Astrocyte of the cerebellum (primary cell): ENCODE data around the gene RMP24.

Experiments used
- DNase-seq: peaks from one replicate; pipeline ENCODE4 v3.0.0-alpha.2; 2011; ENCODE audit warnings: low read depth
- H3K4me3 ChIP-seq: 2 replicates; pipeline ENCODE4 v1.5.1; 2011; ENCODE audit warnings: mild to moderate bottlenecking, low read depth, low read length, moderate library complexity
- in situ Hi-C: cut with HindIII; loops from 2 replicates; pipeline ENCODE4 v1.10.0; 2017; ENCODE audit warnings: low sequenced_read_pairs
- TF ChIP-seq, protein P1 (sequence below): IDR thresholded peaks from 2 replicates; pipeline ENCODE4 v1.5.1; 2012; ENCODE audit warnings: low read length, low read depth, moderate library complexity, mild to moderate bottlenecking; ENCODE audit errors: missing control alignments

The RMP24 gene

DNA sequence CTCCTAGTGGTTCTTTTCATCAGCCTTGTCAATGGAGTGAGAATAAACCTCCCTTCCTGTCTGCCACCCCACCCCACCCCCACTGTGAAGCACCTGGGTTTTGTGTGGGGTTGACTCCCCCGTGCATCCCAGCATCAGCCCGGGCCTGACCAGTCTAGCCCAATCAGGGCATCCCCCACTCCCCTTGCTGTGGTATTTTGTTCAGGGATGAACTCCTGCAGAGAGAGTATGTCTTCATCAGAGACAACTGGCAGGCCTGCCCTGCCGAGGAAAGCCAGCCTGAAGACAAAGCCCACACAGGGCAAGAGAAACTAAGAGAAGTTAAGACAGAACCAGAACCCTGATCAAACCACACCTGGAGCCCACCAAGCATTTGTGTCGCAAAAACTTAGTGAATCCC is 36.7 kb upstream of the RMP24 start:
- TF ChIP-seq, protein P1, sequence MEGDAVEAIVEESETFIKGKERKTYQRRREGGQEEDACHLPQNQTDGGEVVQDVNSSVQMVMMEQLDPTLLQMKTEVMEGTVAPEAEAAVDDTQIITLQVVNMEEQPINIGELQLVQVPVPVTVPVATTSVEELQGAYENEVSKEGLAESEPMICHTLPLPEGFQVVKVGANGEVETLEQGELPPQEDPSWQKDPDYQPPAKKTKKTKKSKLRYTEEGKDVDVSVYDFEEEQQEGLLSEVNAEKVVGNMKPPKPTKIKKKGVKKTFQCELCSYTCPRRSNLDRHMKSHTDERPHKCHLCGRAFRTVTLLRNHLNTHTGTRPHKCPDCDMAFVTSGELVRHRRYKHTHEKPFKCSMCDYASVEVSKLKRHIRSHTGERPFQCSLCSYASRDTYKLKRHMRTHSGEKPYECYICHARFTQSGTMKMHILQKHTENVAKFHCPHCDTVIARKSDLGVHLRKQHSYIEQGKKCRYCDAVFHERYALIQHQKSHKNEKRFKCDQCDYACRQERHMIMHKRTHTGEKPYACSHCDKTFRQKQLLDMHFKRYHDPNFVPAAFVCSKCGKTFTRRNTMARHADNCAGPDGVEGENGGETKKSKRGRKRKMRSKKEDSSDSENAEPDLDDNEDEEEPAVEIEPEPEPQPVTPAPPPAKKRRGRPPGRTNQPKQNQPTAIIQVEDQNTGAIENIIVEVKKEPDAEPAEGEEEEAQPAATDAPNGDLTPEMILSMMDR, result no peak
- DNase-seq, result no peak
- H3K4me3 ChIP-seq, result no peak overlapping the region
- in situ Hi-C loops, result no loop called here

DNA sequence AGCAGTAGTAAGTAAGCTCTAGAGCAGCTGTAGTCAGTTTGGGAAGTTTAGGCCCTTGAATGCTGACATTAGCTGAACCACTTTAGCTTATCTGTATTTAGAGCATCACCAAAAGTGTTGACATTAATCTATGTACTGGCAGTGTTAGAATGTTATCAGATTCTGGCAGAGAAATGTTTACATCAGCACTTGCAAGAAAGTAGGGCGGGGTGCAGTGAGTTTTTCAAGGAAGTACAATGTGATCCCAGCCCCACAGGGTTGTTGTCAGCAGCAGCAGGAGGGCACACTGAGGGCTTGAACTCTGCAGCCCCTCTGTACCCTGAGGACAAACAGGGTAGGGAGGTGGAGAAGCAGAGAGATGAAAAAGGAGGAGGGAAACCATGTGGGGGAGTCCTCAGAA is 35.5 kb upstream of the RMP24 start:
- no peak overlapping the region for H3K4me3 ChIP-seq
- TF ChIP-seq, protein P1, result no peak
- DNase-seq, result no peak
- in situ Hi-C loops, result no loop called here

DNA sequence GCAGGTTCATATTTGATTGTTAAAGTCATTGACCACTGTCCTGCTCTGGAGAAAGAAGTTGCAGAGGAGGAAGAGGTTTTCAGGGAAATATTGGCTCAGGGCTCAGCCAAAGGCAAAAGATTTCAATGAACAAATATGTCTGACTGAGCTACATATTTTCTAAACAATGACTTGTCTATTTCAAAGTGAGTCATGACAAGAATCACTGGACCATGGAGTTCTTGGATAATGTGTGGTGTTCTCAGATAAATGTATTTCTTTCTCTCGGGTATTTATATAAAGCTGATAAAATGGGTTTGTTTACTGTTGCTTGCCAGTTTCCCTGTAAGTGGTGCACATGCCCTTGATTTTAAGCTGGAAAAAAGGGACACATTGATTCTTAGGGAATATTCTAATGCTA is 34.3 kb upstream of the RMP24 start:
- DNase-seq, result peak; percentile 37
- TF ChIP-seq, protein P1, result no peak
- in situ Hi-C loops, result no loop called here

DNA sequence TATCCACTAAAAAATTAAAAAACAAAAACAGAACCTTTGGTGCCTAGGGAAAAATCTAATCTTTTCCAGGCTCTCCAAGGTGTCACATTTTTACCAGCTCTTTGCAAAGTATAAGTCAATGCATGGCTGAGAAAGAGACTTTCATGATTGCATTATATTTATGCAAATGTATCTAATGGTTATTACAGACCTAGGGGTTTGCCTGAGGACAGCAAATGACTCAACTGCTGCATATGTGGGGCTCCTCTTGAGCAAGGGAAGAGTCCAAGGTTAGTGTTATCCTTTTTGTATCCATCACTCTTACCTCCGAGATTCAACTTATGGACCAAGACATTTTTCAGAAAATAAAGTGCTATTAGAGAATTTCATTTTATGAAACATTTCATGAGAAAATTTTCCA is 33.9 kb upstream of the RMP24 start:
- TF ChIP-seq, protein P1, result no peak
- H3K4me3 ChIP-seq, result no peak overlapping the region
- DNase-seq, result no peak
- in situ Hi-C loops, result no loop called here

More for the DNA sequence above, 34.3 kb upstream of the RMP24 start:
- no peak overlapping the region for H3K4me3 ChIP-seq

DNA sequence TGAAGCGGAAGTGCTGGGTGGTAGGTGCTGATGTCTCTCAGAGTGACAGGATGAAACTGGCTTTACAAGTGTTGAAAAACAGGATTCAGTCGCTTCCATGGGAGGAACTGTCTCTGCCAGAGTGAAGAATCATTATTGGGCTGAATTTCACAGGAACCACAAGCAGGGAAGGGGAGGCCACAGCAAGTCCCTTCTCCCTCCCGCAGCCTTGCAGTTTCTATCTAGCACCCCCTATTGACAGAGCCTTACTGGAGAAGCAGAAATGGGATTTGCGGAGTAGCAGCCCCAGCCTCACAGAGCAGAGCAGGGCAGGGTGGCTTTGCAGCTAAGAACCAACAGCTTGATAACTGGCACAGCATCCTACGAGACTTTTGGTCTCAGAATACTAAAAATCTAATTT is 33.3 kb upstream of the RMP24 start:
- DNase-seq, result no peak
- in situ Hi-C loops, result no loop called here
- TF ChIP-seq, protein P1, result peak; percentile 42

DNA sequence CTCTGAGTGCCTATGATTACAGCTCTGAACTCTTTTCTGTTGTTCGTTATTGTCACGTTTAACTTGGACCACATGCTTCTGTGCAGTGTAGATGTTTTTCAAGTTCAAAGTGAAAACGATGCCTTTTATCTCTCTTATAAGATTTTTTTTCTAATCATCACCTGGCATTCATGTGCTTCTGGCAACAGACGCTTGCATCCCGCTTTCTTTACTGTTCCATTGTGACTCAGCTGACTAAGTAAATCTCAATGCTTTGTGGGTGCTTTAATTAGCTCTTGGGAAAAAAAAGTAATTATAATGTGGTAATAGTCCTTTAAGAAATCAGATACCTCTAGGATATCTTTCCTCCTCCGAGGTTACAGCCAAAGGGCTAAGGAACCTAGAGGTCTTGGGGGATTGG is 31.2 kb upstream of the RMP24 start:
- H3K4me3 ChIP-seq, result no peak overlapping the region
- no peak for DNase-seq
- in situ Hi-C loops, result no loop called here
- TF ChIP-seq, protein P1, result no peak

More for the DNA sequence above, 33.3 kb upstream of the RMP24 start:
- no peak overlapping the region for H3K4me3 ChIP-seq

DNA sequence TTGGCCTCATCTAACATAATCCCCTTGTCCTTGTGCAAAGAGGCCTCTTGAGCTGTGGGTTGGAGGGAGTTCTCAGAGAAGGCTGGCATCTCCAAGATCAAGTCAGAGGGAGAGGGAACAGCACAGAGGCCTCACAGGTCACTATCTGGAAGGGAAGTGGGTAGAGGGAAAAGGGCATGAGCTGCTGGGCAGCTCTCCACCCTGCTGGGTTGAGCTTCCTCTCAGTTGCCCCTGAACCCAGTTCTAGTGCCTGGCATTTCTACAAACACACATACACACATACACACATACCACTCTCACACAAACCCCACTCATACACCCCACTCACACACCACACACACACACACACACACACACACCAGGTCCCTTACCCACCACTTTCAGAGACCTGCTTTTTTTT is 30.3 kb upstream of the RMP24 start:
- in situ Hi-C loops, result no loop called here

More for the DNA sequence above, 30.3 kb upstream of the RMP24 start:
- no peak for DNase-seq
- H3K4me3 ChIP-seq, result no peak overlapping the region
- TF ChIP-seq, protein P1, result no peak
